ENCODE measurements around the gene FMN1.

GRCh38 chr15:32981536-32981935 is 213.0 kb downstream of the FMN1 start:
- TF ChIP-seq POLR2A (IDR thresholded peaks at IDR 0.05; ENCODE audit: low read depth, low read length) (no peak), TAF1 (IDR thresholded peaks at IDR 0.05; ENCODE audit: borderline replicate concordance, low read depth, low read length) (no peak), POLR2AphosphoS5 (IDR thresholded peaks at IDR 0.05; ENCODE audit: low read depth, low read length) (no peak)

All from GM12892 (cell line).